SK-N-SH treated with all-trans-retinoic acid at 6 μM for 48 hours (cell line): Measurements from ENCODE around the gene DYRK1B.

Experiments used
- ATAC-seq: fragments of 200-7000 bp; cut with Tn5 transposase; 3 replicates; pipeline ENCODE4 v1.9.1; 2020; ENCODE audit warnings: mild to moderate bottlenecking, moderate library complexity
- ARNTL ChIP-seq: fragments of 450-650 bp; formaldehyde crosslinking; IDR thresholded peaks from 2 replicates; pipeline ENCODE4 v1.5.0; 2020; ENCODE audit warnings: low read depth, mild to moderate bottlenecking, moderate library complexity, borderline replicate concordance
- BACH2 ChIP-seq: fragments of 250-450 bp; sonication (Bioruptor Pico); IDR thresholded peaks from 2 replicates; pipeline ENCODE4 v1.9.0; 2021; ENCODE audit warnings: mild to moderate bottlenecking, borderline replicate concordance
- CREB5 ChIP-seq: fragments of 250-450 bp; sonication (Bioruptor Pico); IDR thresholded peaks from 2 replicates; pipeline ENCODE4 v1.5.1; 2020; ENCODE audit warnings: low read depth, mild to moderate bottlenecking, moderate library complexity
- CSRNP3 ChIP-seq: fragments of 250-450 bp; sonication (Bioruptor Pico); IDR thresholded peaks from 2 replicates; pipeline ENCODE4 v1.5.1; 2021; ENCODE audit warnings: mild to moderate bottlenecking, moderate library complexity
- GLIS3 ChIP-seq: fragments of 250-450 bp; sonication (Bioruptor Pico); IDR thresholded peaks from 2 replicates; pipeline ENCODE4 v1.5.0; 2020; ENCODE audit warnings: mild to moderate bottlenecking, moderate library complexity
- ISL1 ChIP-seq: fragments of 250-450 bp; sonication (Bioruptor Pico); IDR thresholded peaks from 2 replicates; pipeline ENCODE4 v2.1.2; 2022; ENCODE audit warnings: mild to moderate bottlenecking, moderate library complexity
- OSR1 ChIP-seq: fragments of 250-450 bp; sonication (Bioruptor Pico); IDR thresholded peaks from 2 replicates; pipeline ENCODE4 v1.8.0; 2022; ENCODE audit warnings: moderate library complexity, mild to moderate bottlenecking, inconsistent platforms
- POU6F1 ChIP-seq: fragments of 250-450 bp; sonication (Bioruptor Pico); IDR thresholded peaks from 2 replicates; pipeline ENCODE4 v1.8.0; 2021; ENCODE audit warnings: low read depth, mild to moderate bottlenecking, moderate library complexity, borderline replicate concordance
- PPARA ChIP-seq: fragments of 250-450 bp; sonication (Bioruptor Pico); IDR thresholded peaks from 2 replicates; pipeline ENCODE4 v1.5.0; 2020; ENCODE audit warnings: mild to moderate bottlenecking, borderline replicate concordance
- SNAI2 ChIP-seq: fragments of 250-450 bp; sonication (Bioruptor Pico); IDR thresholded peaks from 2 replicates; pipeline ENCODE4 v1.5.0; 2020; ENCODE audit warnings: mild to moderate bottlenecking, moderate library complexity
- TCF4 ChIP-seq: fragments of 250-450 bp; sonication (Bioruptor Pico); IDR thresholded peaks from 2 replicates; pipeline ENCODE4 v1.8.0; 2021; ENCODE audit warnings: mild to moderate bottlenecking, moderate library complexity, borderline replicate concordance
- TOX ChIP-seq: fragments of 250-450 bp; sonication (Bioruptor Pico); IDR thresholded peaks from 2 replicates; pipeline ENCODE4 v1.8.0; 2021; ENCODE audit warnings: mild to moderate bottlenecking, moderate library complexity, borderline replicate concordance
- TSHZ2 ChIP-seq: fragments of 250-450 bp; sonication (Bioruptor Pico); IDR thresholded peaks from 2 replicates; pipeline ENCODE4 v1.5.0; 2020; ENCODE audit warnings: mild to moderate bottlenecking, moderate library complexity
- ZC3H10 ChIP-seq: fragments of 250-450 bp; sonication (Bioruptor Pico); IDR thresholded peaks from 2 replicates; pipeline ENCODE4 v1.5.1; 2021; ENCODE audit warnings: mild to moderate bottlenecking, moderate library complexity
- ZFP3 ChIP-seq: fragments of 250-450 bp; sonication (Bioruptor Pico); IDR thresholded peaks from 2 replicates; pipeline ENCODE4 v1.5.0; 2020; ENCODE audit warnings: mild to moderate bottlenecking, moderate library complexity
- ZFP30 ChIP-seq: fragments of 450-650 bp; formaldehyde crosslinking; IDR thresholded peaks from 2 replicates; pipeline ENCODE4 v1.5.0; 2022; ENCODE audit warnings: mild to moderate bottlenecking, moderate library complexity
- ZNF565 ChIP-seq: fragments of 450-650 bp; formaldehyde crosslinking; conservative IDR thresholded peaks from 2 replicates; pipeline ENCODE4 v1.5.0; 2020; ENCODE audit warnings: low read depth, mild to moderate bottlenecking, moderate library complexity
- ZNF70 ChIP-seq: fragments of 450-650 bp; formaldehyde crosslinking; IDR thresholded peaks from 2 replicates; pipeline ENCODE4 v1.5.0; 2020; ENCODE audit warnings: mild to moderate bottlenecking, moderate library complexity
- ZNF8 ChIP-seq: fragments of 450-650 bp; formaldehyde crosslinking; IDR thresholded peaks from 2 replicates; pipeline ENCODE4 v1.5.0; 2020; ENCODE audit warnings: mild to moderate bottlenecking, moderate library complexity
- TF ChIP-seq, protein P1 (sequence below): fragments of 250-450 bp; sonication (Bioruptor Pico); IDR thresholded peaks from 2 replicates; pipeline ENCODE4 v1.8.0; 2020; ENCODE audit warnings: mild to moderate bottlenecking, moderate library complexity, borderline replicate concordance

Gene DYRK1B

DNA sequence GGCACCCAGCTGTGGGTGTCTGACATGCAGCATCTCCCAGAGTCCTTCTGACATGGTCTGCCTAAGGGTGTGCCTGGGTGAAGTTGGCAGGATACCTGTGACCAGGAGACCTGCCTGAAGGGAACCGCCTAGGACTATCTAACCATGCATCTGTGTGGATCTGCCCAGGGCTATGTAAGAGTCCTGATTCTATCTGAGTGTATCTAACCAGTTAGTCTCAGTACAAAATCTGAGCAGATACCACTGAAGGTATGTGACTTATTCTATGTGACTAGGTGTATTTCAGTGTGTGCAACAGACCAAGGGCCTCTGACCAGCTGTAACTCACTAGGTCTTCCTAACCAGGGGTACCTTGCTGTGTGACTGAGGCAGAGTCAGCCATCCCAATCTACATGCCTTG, 40.4 kb upstream of the DYRK1B start:
- ATAC-seq = no peak

DNA sequence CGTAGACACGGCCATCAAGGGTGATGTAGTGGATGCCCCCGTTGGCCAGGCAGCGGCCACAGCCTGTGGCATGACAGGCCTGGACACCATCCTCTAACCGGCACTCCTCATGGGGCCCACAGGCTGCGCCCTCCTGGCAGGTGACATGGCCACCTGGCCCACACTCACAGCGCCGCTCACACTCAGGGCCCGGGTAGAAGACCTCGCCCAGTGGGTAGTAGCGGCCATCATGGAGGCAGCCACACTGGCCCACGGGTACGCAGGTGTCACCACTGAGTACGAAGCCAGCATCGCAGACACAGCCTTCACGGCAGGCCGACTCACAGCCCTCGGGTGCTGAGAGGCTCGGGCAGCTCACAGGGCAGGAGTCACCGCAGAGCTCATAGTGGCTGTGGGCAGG, 39.4 kb upstream of the DYRK1B start:
- no peak for TF ChIP-seq ZNF70 (CRISPR knock-in tag)
- TF ChIP-seq BACH2 (CRISPR knock-in tag) = no peak
- no peak for TF ChIP-seq ZFP30 (CRISPR knock-in tag)
- no peak for TF ChIP-seq OSR1 (CRISPR knock-in tag)
- TF ChIP-seq ZC3H10 (CRISPR knock-in tag) = no peak
- no peak for TF ChIP-seq ARNTL (CRISPR knock-in tag)
- TF ChIP-seq ZNF565 (CRISPR knock-in tag) = no peak
- no peak for TF ChIP-seq CSRNP3 (CRISPR knock-in tag)
- TF ChIP-seq TOX (CRISPR knock-in tag) = no peak
- TF ChIP-seq ISL1 (CRISPR knock-in tag) = no peak
- no peak for TF ChIP-seq TSHZ2
- no peak for TF ChIP-seq PPARA
- TF ChIP-seq ZFP3 (CRISPR knock-in tag) = no peak
- TF ChIP-seq, protein P1, sequence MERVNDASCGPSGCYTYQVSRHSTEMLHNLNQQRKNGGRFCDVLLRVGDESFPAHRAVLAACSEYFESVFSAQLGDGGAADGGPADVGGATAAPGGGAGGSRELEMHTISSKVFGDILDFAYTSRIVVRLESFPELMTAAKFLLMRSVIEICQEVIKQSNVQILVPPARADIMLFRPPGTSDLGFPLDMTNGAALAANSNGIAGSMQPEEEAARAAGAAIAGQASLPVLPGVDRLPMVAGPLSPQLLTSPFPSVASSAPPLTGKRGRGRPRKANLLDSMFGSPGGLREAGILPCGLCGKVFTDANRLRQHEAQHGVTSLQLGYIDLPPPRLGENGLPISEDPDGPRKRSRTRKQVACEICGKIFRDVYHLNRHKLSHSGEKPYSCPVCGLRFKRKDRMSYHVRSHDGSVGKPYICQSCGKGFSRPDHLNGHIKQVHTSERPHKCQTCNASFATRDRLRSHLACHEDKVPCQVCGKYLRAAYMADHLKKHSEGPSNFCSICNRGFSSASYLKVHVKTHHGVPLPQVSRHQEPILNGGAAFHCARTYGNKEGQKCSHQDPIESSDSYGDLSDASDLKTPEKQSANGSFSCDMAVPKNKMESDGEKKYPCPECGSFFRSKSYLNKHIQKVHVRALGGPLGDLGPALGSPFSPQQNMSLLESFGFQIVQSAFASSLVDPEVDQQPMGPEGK (CRISPR knock-in tag) = no peak
- no peak for TF ChIP-seq GLIS3 (CRISPR knock-in tag)
- ATAC-seq = no peak

More for the DNA sequence above, 40.4 kb upstream of the DYRK1B start:
- no peak for TF ChIP-seq POU6F1
- no peak for TF ChIP-seq GLIS3 (CRISPR knock-in tag)
- no peak for TF ChIP-seq TCF4 (CRISPR knock-in tag)
- no peak for TF ChIP-seq CSRNP3 (CRISPR knock-in tag)
- no peak for TF ChIP-seq ISL1 (CRISPR knock-in tag)
- TF ChIP-seq ZNF70 (CRISPR knock-in tag) = no peak
- TF ChIP-seq OSR1 (CRISPR knock-in tag) = no peak
- no peak for TF ChIP-seq SNAI2 (CRISPR knock-in tag)
- TF ChIP-seq, all 23 proteins: peak for 0

DNA sequence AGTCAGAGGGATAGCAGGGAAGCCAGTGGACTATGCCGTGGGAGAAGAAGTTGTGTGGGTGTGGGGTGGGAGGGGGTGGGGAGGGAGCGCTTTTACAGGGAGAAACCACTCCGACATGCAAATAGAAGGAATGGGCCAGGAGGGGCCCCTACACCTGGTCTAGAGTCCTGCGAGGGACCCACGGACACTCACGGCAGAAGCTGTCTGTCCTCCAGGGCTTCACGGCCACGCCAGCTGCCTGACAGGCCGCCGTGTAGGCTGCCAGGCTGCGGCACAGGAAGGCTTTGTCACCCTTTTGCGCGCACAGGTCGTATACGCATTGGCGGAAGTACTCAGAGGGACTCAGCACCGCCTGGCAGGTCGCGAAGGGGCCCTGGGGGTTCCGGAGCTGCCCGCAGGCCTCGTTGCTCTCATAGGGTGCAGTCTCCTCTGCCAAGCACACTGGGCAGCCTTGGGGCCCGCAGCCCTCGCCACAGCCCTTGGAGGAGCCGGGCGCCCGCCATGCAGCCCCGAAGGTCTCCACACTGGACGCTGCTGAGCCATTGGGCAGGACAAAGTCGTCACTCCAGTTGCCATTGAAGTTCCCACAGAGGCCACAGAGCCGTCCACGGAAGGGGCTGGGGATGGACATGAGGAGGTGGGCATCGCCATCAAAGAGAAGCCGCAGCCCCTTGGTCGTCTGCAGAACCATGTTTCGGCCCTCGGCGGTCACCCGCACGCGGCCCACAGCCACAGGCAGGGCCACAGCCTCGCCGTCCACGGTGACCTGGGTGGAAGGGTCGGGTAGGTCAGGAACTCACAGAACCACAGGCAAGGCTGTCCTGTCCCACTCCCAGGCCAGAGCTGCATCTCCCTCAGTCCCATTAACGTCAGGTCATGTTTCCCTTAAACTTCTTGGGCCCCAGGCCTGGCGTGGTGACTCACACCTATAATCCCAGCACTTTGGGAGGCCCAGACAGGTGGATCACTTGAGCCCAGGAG, 38.2 kb upstream of the DYRK1B start:
- ATAC-seq = no peak

More for the DNA sequence above, 38.2 kb upstream of the DYRK1B start:
- TF ChIP-seq POU6F1 (no peak), ZFP30 (CRISPR knock-in tag) (no peak), TSHZ2 (no peak), TOX (CRISPR knock-in tag) (no peak), ZFP3 (CRISPR knock-in tag) (no peak), ZNF8 (CRISPR knock-in tag) (no peak), OSR1 (CRISPR knock-in tag) (no peak), CREB5 (CRISPR knock-in tag) (no peak)
